ENCODE results near the gene OR9G1. TPM values are rescaled to one million over a fixed set of nuclear protein-coding genes. Genes with fewer than 3 reads are reported as not detected.

Gene OR9G1
- polyA plus RNA-seq, 1 of the 3 experiments (the other 2 are of a cell fraction), result not detected

GRCh38 chr11:56716379-56716854 lies 17.5 kb downstream of the OR9G1 start (continued):
- no peak for TF ChIP-seq RAD21 (IDR thresholded peaks at IDR 0.05; ENCODE audit: low read length)

GRCh38 chr11:56720513-56720912 lies 21.6 kb downstream of the OR9G1 start:
- no peak for DNase-seq
- Histone ChIP-seq H3K36me3 (replicated peaks in 1 of 2; ENCODE audit: control insufficient read depth in 1 of 2, insufficient read depth in 2 of 2, low read length in 1 of 2) (no peaks in the 10 kb centered on the region), H3K79me2 (ENCODE audit: insufficient read depth) (no peaks in the 10 kb centered on the region), H3K27me3 (ENCODE audit: insufficient read depth) (no peaks in the 10 kb centered on the region), H2AFZ (ENCODE audit: low read depth) (no peak overlapping the region), H3K4me3 (ENCODE audit: low read depth in 2 of 2, low read length in 1 of 2) (no peak overlapping the region), H3K4me1 (ENCODE audit: control insufficient read depth in 1 of 2, insufficient read depth in 2 of 2, low read depth in 1 of 2, low read length in 1 of 2) (no peaks in the 10 kb centered on the region), H3K27ac (ENCODE audit: low read depth in 2 of 2, low read length in 1 of 2) (no peak overlapping the region), H3K4me2 (no peak overlapping the region), H3K9me2 (no peaks in the 10 kb centered on the region), H4K20me1 (ENCODE audit: insufficient read depth) (no peaks in the 10 kb centered on the region), H3K9me3 (no peaks in the 10 kb centered on the region), H3K9ac (no peak overlapping the region), H3F3A (replicated peaks; ENCODE audit: insufficient read depth) (no peaks in the 10 kb centered on the region)
- ChIA-PET POLR2A (no interaction called here), CTCF (no interaction called here)
- TF ChIP-seq YY1 (IDR thresholded peaks at IDR 0.05; ENCODE audit: low read depth) (no peak), MEF2A (IDR thresholded peaks at IDR 0.05; ENCODE audit: borderline replicate concordance, low read depth) (no peak), GABPA (IDR thresholded peaks at IDR 0.05; ENCODE audit: low read depth) (no peak), RFX5 (IDR thresholded peaks at IDR 0.05; ENCODE audit: low read length) (no peak), RXRA (IDR thresholded peaks at IDR 0.05; ENCODE audit: borderline replicate concordance, low read depth) (no peak), SIN3A (IDR thresholded peaks at IDR 0.05; ENCODE audit: borderline replicate concordance, low read depth, low read length) (no peak), ELF1 (IDR thresholded peaks at IDR 0.05) (no peak), RAD21 (IDR thresholded peaks at IDR 0.05; ENCODE audit: low read length) (no peak), FOSL2 (IDR thresholded peaks at IDR 0.05; ENCODE audit: borderline replicate concordance, low read depth) (no peak), MXI1 (IDR thresholded peaks at IDR 0.05; ENCODE audit: low read depth, low read length) (no peak), TAF1 (IDR thresholded peaks at IDR 0.05; ENCODE audit: borderline replicate concordance, low read depth, low read length) (no peak), TCF12 (IDR thresholded peaks at IDR 0.05) (no peak), EP300 (IDR thresholded peaks at IDR 0.05; ENCODE audit: borderline replicate concordance in 1 of 2, low read depth in 1 of 2, low read length in 1 of 2) (no peak)
- TF ChIP-seq, protein P1, sequence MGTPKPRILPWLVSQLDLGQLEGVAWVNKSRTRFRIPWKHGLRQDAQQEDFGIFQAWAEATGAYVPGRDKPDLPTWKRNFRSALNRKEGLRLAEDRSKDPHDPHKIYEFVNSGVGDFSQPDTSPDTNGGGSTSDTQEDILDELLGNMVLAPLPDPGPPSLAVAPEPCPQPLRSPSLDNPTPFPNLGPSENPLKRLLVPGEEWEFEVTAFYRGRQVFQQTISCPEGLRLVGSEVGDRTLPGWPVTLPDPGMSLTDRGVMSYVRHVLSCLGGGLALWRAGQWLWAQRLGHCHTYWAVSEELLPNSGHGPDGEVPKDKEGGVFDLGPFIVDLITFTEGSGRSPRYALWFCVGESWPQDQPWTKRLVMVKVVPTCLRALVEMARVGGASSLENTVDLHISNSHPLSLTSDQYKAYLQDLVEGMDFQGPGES (IDR thresholded peaks at IDR 0.05; ENCODE audit: low read depth, low read length), result no peak
- WGBS (ENCODE audit: low lambda C conversion rate), result 3% methylated on average over 4 of the region's 4 CpGs

GRCh38 chr11:56740107-56740506 lies 41.2 kb downstream of the OR9G1 start:
- Histone ChIP-seq H3K36me3 (replicated peaks in 1 of 2; ENCODE audit: control insufficient read depth in 1 of 2, insufficient read depth in 2 of 2, low read length in 1 of 2) (no peaks in the 10 kb centered on the region), H3K9me2 (no peaks in the 10 kb centered on the region), H3K27ac (ENCODE audit: low read depth in 2 of 2, low read length in 1 of 2) (no peak overlapping the region), H3K79me2 (ENCODE audit: insufficient read depth) (no peaks in the 10 kb centered on the region), H3K27me3 (ENCODE audit: insufficient read depth) (no peaks in the 10 kb centered on the region; the same call in 1 of the 2 replicates), H3F3A (replicated peaks; ENCODE audit: insufficient read depth) (no peaks in the 10 kb centered on the region), H3K4me2 (no peak overlapping the region), H3K4me3 (ENCODE audit: low read depth in 2 of 2, low read length in 1 of 2) (no peak overlapping the region), H2AFZ (ENCODE audit: low read depth) (no peak overlapping the region), H3K4me1 (ENCODE audit: control insufficient read depth in 1 of 2, insufficient read depth in 2 of 2, low read depth in 1 of 2, low read length in 1 of 2) (no peaks in the 10 kb centered on the region), H4K20me1 (ENCODE audit: insufficient read depth) (no peaks in the 10 kb centered on the region), H3K9ac (no peak overlapping the region), H3K9me3 (no peaks in the 10 kb centered on the region)
- ChIA-PET CTCF (no interaction called here), POLR2A (no interaction called here)
- 2% methylated on average over 3 of the region's 3 CpGs for WGBS (ENCODE audit: low lambda C conversion rate)
- no peak for DNase-seq
- TF ChIP-seq TAF1 (IDR thresholded peaks at IDR 0.05; ENCODE audit: borderline replicate concordance, low read depth, low read length) (no peak), ELF1 (IDR thresholded peaks at IDR 0.05) (no peak), MEF2A (IDR thresholded peaks at IDR 0.05; ENCODE audit: borderline replicate concordance, low read depth) (no peak), RXRA (IDR thresholded peaks at IDR 0.05; ENCODE audit: borderline replicate concordance, low read depth) (no peak), FOXJ3 (CRISPR knock-in tag; IDR thresholded peaks at IDR 0.05) (no peak), EZH2phosphoT487 (IDR thresholded peaks at IDR 0.05; ENCODE audit: borderline replicate concordance, low read depth) (no peak), FOXM1 (IDR thresholded peaks at IDR 0.05; ENCODE audit: low read depth) (no peak), TEAD4 (IDR thresholded peaks at IDR 0.05; ENCODE audit: borderline replicate concordance, insufficient read depth) (no peak), CHD2 (IDR thresholded peaks at IDR 0.05; ENCODE audit: low read length, partially characterized antibody) (no peak), YY1 (IDR thresholded peaks at IDR 0.05; ENCODE audit: low read depth) (no peak), RFX5 (IDR thresholded peaks at IDR 0.05; ENCODE audit: low read length) (no peak), FOSL2 (IDR thresholded peaks at IDR 0.05; ENCODE audit: borderline replicate concordance, low read depth) (no peak), MAX (IDR thresholded peaks at IDR 0.05; ENCODE audit: low read depth) (no peak), POLR2AphosphoS5 (IDR thresholded peaks at IDR 0.05; ENCODE audit: low read depth, low read length) (no peak)
